Measurements from ENCODE around the gene PLA2G4A. TPM values are rescaled to one million over a fixed set of nuclear protein-coding genes. Genes with fewer than 3 reads are reported as not detected.

The PLA2G4A gene
- total RNA-seq, 5 donors from 2014 or later (not counting 1 experiment from before 2014, with no cell fraction given): 0.35 TPM; not detected in 4

DNA sequence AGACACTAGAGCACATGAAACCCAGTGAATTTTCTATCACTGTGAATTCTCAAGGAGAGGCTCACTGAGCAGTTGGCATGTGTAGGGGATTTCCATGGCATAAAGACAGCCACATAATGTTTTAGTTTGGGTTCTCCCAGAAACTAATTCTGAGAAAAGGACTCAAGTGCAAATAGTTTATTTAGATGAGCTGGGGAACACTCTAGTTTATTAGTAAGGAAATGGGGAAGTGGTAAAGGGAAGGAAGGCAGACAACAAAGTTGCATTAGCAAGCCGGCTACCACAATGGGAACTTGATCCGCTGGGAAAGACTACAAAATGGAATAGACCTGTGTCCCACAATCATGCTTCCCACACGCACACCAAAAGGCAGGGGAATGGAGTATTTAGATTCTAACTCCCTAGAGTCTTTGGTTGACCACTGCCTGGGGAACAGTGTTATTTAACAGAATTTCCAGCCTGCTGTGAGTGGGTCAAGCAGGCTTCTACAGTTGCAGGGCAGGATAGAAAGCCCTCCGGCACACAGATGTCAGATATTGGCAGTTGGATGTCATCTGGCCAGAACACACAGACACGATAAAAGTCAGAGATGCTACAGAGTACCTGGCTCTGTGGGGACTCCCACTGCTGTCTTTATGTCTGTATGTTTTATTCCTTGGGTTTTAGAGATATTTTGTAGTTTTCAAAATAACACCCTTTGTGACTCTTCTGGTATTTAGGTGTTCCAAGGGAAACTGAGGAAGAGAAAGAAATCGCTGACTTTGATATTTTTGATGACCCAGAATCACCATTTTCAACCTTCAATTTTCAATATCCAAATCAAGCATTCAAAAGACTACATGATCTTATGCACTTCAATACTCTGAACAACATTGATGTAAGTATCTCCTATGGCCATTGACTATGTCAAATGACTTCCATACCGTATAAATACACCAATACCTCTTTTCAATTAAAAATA lies 150.1 kb downstream of the PLA2G4A start:
- Histone ChIP-seq H3K27me3 (replicated peaks in 1 of 2; ENCODE audit: control insufficient read depth in 2 of 2, extremely low read depth in 1 of 2, insufficient read depth in 2 of 2, low read length in 1 of 2) (no peaks in the 10 kb centered on the region), H3K36me3 (ENCODE audit: control insufficient read depth in 2 of 2, extremely low read depth in 1 of 2, insufficient read depth in 1 of 2, low read length in 1 of 2) (no peaks in the 10 kb centered on the region), H3K4me3 (ENCODE audit: control insufficient read depth in 1 of 2, extremely low read depth in 1 of 2, low read length in 1 of 2) (no peak overlapping the region), H3K27ac (ENCODE audit: low read length) (no peak overlapping the region), H3K4me1 (ENCODE audit: control insufficient read depth in 1 of 2, extremely low read depth in 1 of 2, insufficient read depth in 2 of 2, low read length in 2 of 2) (no peaks in the 10 kb centered on the region), H3K9me3 (no peaks in the 10 kb centered on the region)
- Mint-ChIP-seq H3K4me3 (no peak overlapping the region), H3K27me3 (peaks cover 3 to 6% of the 10 kb centered on the region in 2 donors), H3K36me3 (no peaks in the 10 kb centered on the region), H3K4me1 (no peaks in the 10 kb centered on the region), H3K9me3 (no peaks in the 10 kb centered on the region), H3K27ac (no peak overlapping the region)
- ChIA-PET CTCF (no interaction called here), POLR2A (no interaction called here)
- no peak for DNase-seq
- no peak for ATAC-seq (replicated peaks in 1 of 4)
- WGBS (ENCODE audit: insufficient coverage): 88% methylated on average over 1 of the region's 7 CpGs

DNA sequence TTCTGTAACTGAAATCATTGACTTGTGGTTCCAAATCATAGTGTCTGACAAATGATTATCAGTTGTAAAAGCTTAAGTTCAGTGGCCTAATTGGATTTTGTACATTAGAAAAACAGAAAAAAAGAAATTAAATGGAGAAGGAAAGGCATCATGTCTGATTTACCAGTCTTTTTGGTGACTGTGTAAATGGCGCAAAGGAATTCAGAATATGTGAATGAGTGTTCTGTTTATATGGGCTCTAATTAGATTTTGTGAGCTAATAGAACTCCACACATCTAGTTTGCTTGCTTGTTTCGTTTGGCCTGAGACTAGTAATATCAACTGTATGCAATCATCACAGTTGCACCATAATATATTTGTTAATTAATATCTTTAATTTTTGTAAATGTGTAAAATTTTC lies 151.7 kb downstream of the PLA2G4A start:
- WGBS (ENCODE audit: insufficient coverage): no CpG with 5 or more reads among the region's 2 CpGs
- Mint-ChIP-seq H3K9me3 (no peaks in the 10 kb centered on the region), H3K27ac (no peak overlapping the region), H3K27me3 (peaks cover 1 to 6% of the 10 kb centered on the region in 2 donors), H3K4me1 (no peaks in the 10 kb centered on the region), H3K4me3 (no peak overlapping the region), H3K36me3 (no peaks in the 10 kb centered on the region)
- POLR2A ChIA-PET: no interaction called here
- Histone ChIP-seq H3K27ac (ENCODE audit: low read length) (no peak overlapping the region), H3K4me1 (ENCODE audit: control insufficient read depth in 1 of 2, extremely low read depth in 1 of 2, insufficient read depth in 2 of 2, low read length in 2 of 2) (no peaks in the 10 kb centered on the region), H3K36me3 (ENCODE audit: control insufficient read depth in 2 of 2, extremely low read depth in 1 of 2, insufficient read depth in 1 of 2, low read length in 1 of 2) (no peaks in the 10 kb centered on the region), H3K9me3 (no peaks in the 10 kb centered on the region), H3K4me3 (ENCODE audit: control insufficient read depth in 1 of 2, extremely low read depth in 1 of 2, low read length in 1 of 2) (no peak overlapping the region), H3K27me3 (replicated peaks in 1 of 2; ENCODE audit: control insufficient read depth in 2 of 2, extremely low read depth in 1 of 2, insufficient read depth in 2 of 2, low read length in 1 of 2) (no peaks in the 10 kb centered on the region)
- no peak for DNase-seq
- no peak for ATAC-seq (replicated peaks in 1 of 4)
- CTCF ChIA-PET: no interaction called here

DNA sequence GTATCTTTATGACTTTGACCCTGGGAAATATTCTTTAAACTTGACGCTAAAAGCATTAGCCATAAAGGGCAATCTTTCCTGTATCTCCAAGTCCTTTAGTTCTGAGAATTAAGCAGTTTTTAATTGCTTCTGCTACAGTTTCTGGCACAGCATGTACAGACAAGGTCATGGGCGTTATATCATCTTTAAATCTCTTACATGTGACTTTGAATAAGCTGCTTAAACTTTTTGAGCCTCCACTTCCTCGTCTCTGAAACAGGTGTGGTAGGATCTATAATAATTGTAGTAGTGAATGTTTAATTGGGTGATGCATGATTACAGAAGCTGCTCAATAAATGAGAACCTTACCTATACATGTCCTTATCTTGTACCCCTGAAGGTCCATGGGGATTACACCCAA lies 153.4 kb downstream of the PLA2G4A start:
- POLR2A ChIA-PET: no interaction called here
- WGBS (ENCODE audit: insufficient coverage): 87% methylated on average over 2 of the region's 3 CpGs
- Histone ChIP-seq H3K4me3 (ENCODE audit: control insufficient read depth in 1 of 2, extremely low read depth in 1 of 2, low read length in 1 of 2) (no peak overlapping the region), H3K9me3 (no peaks in the 10 kb centered on the region), H3K27ac (ENCODE audit: low read length) (no peak overlapping the region), H3K36me3 (ENCODE audit: control insufficient read depth in 2 of 2, extremely low read depth in 1 of 2, insufficient read depth in 1 of 2, low read length in 1 of 2) (no peaks in the 10 kb centered on the region), H3K27me3 (replicated peaks in 1 of 2; ENCODE audit: control insufficient read depth in 2 of 2, extremely low read depth in 1 of 2, insufficient read depth in 2 of 2, low read length in 1 of 2) (no peaks in the 10 kb centered on the region), H3K4me1 (ENCODE audit: control insufficient read depth in 1 of 2, extremely low read depth in 1 of 2, insufficient read depth in 2 of 2, low read length in 2 of 2) (no peaks in the 10 kb centered on the region)
- DNase-seq (no peak), ATAC-seq (replicated peaks in 1 of 4) (no peak)
- no peaks in the 10 kb centered on the region for H3K9me3 Mint-ChIP-seq
- no peaks in the 10 kb centered on the region for H3K4me1 Mint-ChIP-seq
- H3K27me3 Mint-ChIP-seq: peaks cover 0 to 8% of the 10 kb centered on the region in 2 donors
- H3K4me3 Mint-ChIP-seq: no peak overlapping the region
- CTCF ChIA-PET: no interaction called here
- no peak overlapping the region for H3K27ac Mint-ChIP-seq
- no peaks in the 10 kb centered on the region for H3K36me3 Mint-ChIP-seq

DNA sequence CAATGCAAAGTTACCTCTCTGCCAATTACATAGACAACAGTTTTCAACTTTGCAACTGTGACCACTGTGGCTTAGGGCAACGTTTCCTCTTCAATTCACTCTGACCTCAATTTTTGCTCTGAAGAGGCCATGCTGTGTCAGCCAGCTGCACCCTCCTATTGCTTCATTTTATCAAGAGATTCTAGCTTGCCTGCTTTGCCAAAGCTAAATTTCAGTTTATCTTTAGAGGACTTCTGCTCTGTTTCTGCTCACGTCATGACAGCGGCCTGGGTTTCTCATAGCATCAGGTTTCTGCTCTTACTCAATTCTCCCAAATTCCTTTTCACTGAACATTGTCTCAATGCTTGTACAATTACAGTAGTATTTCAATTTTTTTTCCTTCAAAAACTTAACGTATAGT lies 154.6 kb downstream of the PLA2G4A start:
- Mint-ChIP-seq H3K36me3 (no peaks in the 10 kb centered on the region), H3K4me3 (no peak overlapping the region), H3K27me3 (peaks cover 0 to 6% of the 10 kb centered on the region in 2 donors), H3K27ac (no peak overlapping the region), H3K9me3 (no peaks in the 10 kb centered on the region), H3K4me1 (no peaks in the 10 kb centered on the region)
- no peak for DNase-seq
- ATAC-seq (replicated peaks in 1 of 4): no peak
- Histone ChIP-seq H3K9me3 (no peaks in the 10 kb centered on the region), H3K27ac (ENCODE audit: low read length) (no peak overlapping the region), H3K36me3 (ENCODE audit: control insufficient read depth in 2 of 2, extremely low read depth in 1 of 2, insufficient read depth in 1 of 2, low read length in 1 of 2) (no peaks in the 10 kb centered on the region), H3K4me1 (ENCODE audit: control insufficient read depth in 1 of 2, extremely low read depth in 1 of 2, insufficient read depth in 2 of 2, low read length in 2 of 2) (no peaks in the 10 kb centered on the region), H3K4me3 (ENCODE audit: control insufficient read depth in 1 of 2, extremely low read depth in 1 of 2, low read length in 1 of 2) (no peak overlapping the region), H3K27me3 (replicated peaks in 1 of 2; ENCODE audit: control insufficient read depth in 2 of 2, extremely low read depth in 1 of 2, insufficient read depth in 2 of 2, low read length in 1 of 2) (no peaks in the 10 kb centered on the region)
- POLR2A ChIA-PET: no interaction called here
- CTCF ChIA-PET: no interaction called here
- WGBS (ENCODE audit: insufficient coverage): 17% methylated on average over 1 of the region's 4 CpGs

DNA sequence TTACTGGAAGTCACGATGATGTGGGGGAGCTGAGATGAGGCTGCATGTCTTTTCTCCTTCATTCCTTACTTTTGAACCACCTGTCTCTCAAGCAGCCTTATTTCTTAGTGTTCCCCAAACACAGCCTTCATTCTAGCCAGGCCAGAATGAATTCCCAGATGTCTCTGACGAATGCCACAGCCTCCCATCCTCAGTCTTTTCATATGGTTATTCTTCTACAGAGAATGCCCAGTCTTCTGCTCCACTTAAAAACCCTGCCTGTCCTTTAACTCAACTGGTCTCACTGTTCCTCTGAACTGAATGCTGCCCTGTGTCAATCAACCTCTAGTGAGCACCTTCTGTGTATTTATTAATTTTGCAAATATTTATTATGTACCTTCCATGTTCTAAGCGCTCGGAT lies 156.2 kb downstream of the PLA2G4A start:
- ChIA-PET CTCF (interaction anchor here (0.7 to 1.0 kb wide), 2 partner anchors 497 to 579 kb away, joined by 3 to 6 read pairs; no protein-coding TSS in a partner anchor), POLR2A (no interaction called here)
- H3K4me1 ChIP-seq (ENCODE audit: control insufficient read depth in 1 of 2, extremely low read depth in 1 of 2, insufficient read depth in 2 of 2, low read length in 2 of 2): no peaks in the 10 kb centered on the region
- DNase-seq: no peak
- no peaks in the 10 kb centered on the region for H3K27me3 ChIP-seq (replicated peaks in 1 of 2; ENCODE audit: control insufficient read depth in 2 of 2, extremely low read depth in 1 of 2, insufficient read depth in 2 of 2, low read length in 1 of 2)
- no peaks in the 10 kb centered on the region for H3K36me3 Mint-ChIP-seq
- H3K9me3 ChIP-seq: no peaks in the 10 kb centered on the region
- no peak for ATAC-seq (replicated peaks in 1 of 4)
- H3K4me3 Mint-ChIP-seq: no peak overlapping the region
- no peaks in the 10 kb centered on the region for H3K36me3 ChIP-seq (ENCODE audit: control insufficient read depth in 2 of 2, extremely low read depth in 1 of 2, insufficient read depth in 1 of 2, low read length in 1 of 2)
- peaks cover 3 to 5% of the 10 kb centered on the region in 2 donors for H3K27me3 Mint-ChIP-seq
- H3K27ac Mint-ChIP-seq: no peak overlapping the region
- H3K4me3 ChIP-seq (ENCODE audit: control insufficient read depth in 1 of 2, extremely low read depth in 1 of 2, low read length in 1 of 2): no peak overlapping the region
- H3K4me1 Mint-ChIP-seq: no peaks in the 10 kb centered on the region
- 79% methylated on average over 3 of the region's 4 CpGs for WGBS (ENCODE audit: insufficient coverage)
- H3K27ac ChIP-seq (ENCODE audit: low read length): no peak overlapping the region
- no peaks in the 10 kb centered on the region for H3K9me3 Mint-ChIP-seq

DNA sequence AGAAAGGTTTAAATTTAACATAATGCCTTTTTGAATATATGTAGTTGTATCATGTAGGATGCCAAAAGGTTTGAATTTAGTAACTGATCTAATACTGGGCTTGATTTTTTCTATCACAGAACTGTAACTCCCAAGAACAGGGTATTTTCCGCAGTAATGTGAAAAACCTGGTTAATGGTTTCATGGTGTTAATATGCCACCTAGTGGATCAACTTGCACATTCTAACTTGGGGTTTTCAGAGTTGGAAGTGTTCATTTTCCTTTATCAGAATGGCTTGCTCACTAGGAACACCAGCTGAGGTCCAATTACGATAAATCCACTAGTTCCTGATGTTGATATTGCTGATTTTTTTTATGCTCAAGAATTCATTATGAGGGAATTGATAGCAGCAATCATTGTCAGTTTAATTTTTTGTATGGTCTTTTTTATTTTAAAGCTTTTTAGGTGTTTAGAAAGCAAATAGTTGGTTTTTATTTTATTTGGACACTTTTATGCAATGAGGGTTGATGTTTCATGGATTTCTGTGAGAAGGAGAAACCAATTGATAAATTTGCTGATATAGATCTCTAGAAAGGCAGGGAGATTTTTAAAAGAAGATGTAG lies 157.2 kb downstream of the PLA2G4A start:
- no peak overlapping the region for H3K27ac ChIP-seq (ENCODE audit: low read length)
- no peaks in the 10 kb centered on the region for H3K36me3 Mint-ChIP-seq
- DNase-seq (peak in 2 of 35 experiments; percentile 13 to 58), ATAC-seq (replicated peaks in 1 of 4) (peak in 1 of 4 experiments; percentile 52)
- H3K4me3 Mint-ChIP-seq: no peak overlapping the region
- no peaks in the 10 kb centered on the region for H3K9me3 Mint-ChIP-seq
- H3K27me3 ChIP-seq (replicated peaks in 1 of 2; ENCODE audit: control insufficient read depth in 2 of 2, extremely low read depth in 1 of 2, insufficient read depth in 2 of 2, low read length in 1 of 2): no peaks in the 10 kb centered on the region
- no peak overlapping the region for H3K27ac Mint-ChIP-seq
- H3K36me3 ChIP-seq (ENCODE audit: control insufficient read depth in 2 of 2, extremely low read depth in 1 of 2, insufficient read depth in 1 of 2, low read length in 1 of 2): no peaks in the 10 kb centered on the region
- no CpG with 5 or more reads among the region's 2 CpGs for WGBS (ENCODE audit: insufficient coverage)
- H3K4me1 Mint-ChIP-seq: no peaks in the 10 kb centered on the region
- ChIA-PET CTCF (interaction anchor here (0.9 to 1.7 kb wide), 9 partner anchors 9 to 611 kb away, joined by 3 to 7 read pairs (median 4); partner anchors contain the start of genes ODR4 (in 1 of the 2) and TPR (in 1 of the 2)), POLR2A (interaction anchor here (0.5 to 0.7 kb wide), 2 partner anchors 593 to 1239 kb away, joined by 3 read pairs; no protein-coding TSS in a partner anchor)
- H3K9me3 ChIP-seq: no peaks in the 10 kb centered on the region
- H3K4me1 ChIP-seq (ENCODE audit: control insufficient read depth in 1 of 2, extremely low read depth in 1 of 2, insufficient read depth in 2 of 2, low read length in 2 of 2): no peaks in the 10 kb centered on the region
- peaks cover 1 to 5% of the 10 kb centered on the region in 2 donors for H3K27me3 Mint-ChIP-seq
- no peak overlapping the region for H3K4me3 ChIP-seq (ENCODE audit: control insufficient read depth in 1 of 2, extremely low read depth in 1 of 2, low read length in 1 of 2)

Measured in T-cell (primary cell).